BLaER1 (cell line): ENCODE results near the gene SPC24.
A peak's percentile ranks its signal among the peaks of the same experiment; 100 is the strongest.
"Not testable (repeated sequence)": the region's sequence is repeated elsewhere in the genome, so short reads cannot be mapped to it uniquely, and the experiment has no call there.

ENCODE experiments used
- H3K27ac ChIP-seq: shearing (Covaris generic); formaldehyde crosslinking; 2 replicates; pipeline ENCODE4 v1.8.1; 2022
- H3K27me3 ChIP-seq: shearing (Covaris generic); formaldehyde crosslinking; 2 replicates; pipeline ENCODE4 v1.8.1; 2022
- H3K36me3 ChIP-seq: shearing (Covaris generic); formaldehyde crosslinking; 2 replicates; pipeline ENCODE4 v1.8.1; 2022
- H3K4me1 ChIP-seq: shearing (Covaris generic); formaldehyde crosslinking; 2 replicates; pipeline ENCODE4 v1.8.1; 2022
- H3K4me2 ChIP-seq: shearing (Covaris generic); formaldehyde crosslinking; 2 replicates; pipeline ENCODE4 v1.8.1; 2022
- H3K4me3 ChIP-seq: shearing (Covaris generic); formaldehyde crosslinking; 2 replicates; pipeline ENCODE4 v1.8.1; 2022
- H3K9ac ChIP-seq: shearing (Covaris generic); formaldehyde crosslinking; 2 replicates; pipeline ENCODE4 v1.8.1; 2022
- H3K9me3 ChIP-seq: shearing (Covaris generic); formaldehyde crosslinking; 2 replicates; pipeline ENCODE4 v1.8.1; 2022
- H4K20me1 ChIP-seq: shearing (Covaris generic); formaldehyde crosslinking; 2 replicates; pipeline ENCODE4 v1.8.1; 2022
- Cebpa-rat ChIP-seq: shearing (Covaris generic); IDR thresholded peaks from 2 replicates; pipeline ENCODE4 v1.8.1; 2022

SPC24 gene

GRCh38 chr19:11152318-11153062, 3.1 kb downstream of the SPC24 start:
- H3K36me3 ChIP-seq, result peaks cover 50% of the 10 kb centered on the region

GRCh38 chr19:11151181-11151580, 4.4 kb downstream of the SPC24 start:
- no peak for TF ChIP-seq Cebpa-rat
- H3K9ac ChIP-seq, result no peak overlapping the region
- 0 out of 2 replicates have a peak, but pooled peaks cover 14% of the 10 kb centered on the region for H4K20me1 ChIP-seq
- no peak overlapping the region for H3K27ac ChIP-seq
- peaks cover 27% of the 10 kb centered on the region for H3K4me1 ChIP-seq
- H3K9me3 ChIP-seq, result no peaks in the 10 kb centered on the region
- H3K27me3 ChIP-seq, result no peaks in the 10 kb centered on the region
- no peak overlapping the region for H3K4me3 ChIP-seq
- H3K36me3 ChIP-seq, result peaks cover 61% of the 10 kb centered on the region
- no peak overlapping the region for H3K4me2 ChIP-seq

More at GRCh38 chr19:11152318-11153062, 3.1 kb downstream of the SPC24 start:
- H3K27ac ChIP-seq, result no peak overlapping the region
- no peak for TF ChIP-seq Cebpa-rat
- no peak overlapping the region for H3K4me2 ChIP-seq
- no peak overlapping the region for H3K4me3 ChIP-seq
- H3K4me1 ChIP-seq, result peaks cover 31% of the 10 kb centered on the region
- H3K27me3 ChIP-seq, result no peaks in the 10 kb centered on the region
- H4K20me1 ChIP-seq, result 0 out of 2 replicates have a peak, but pooled peaks cover 9% of the 10 kb centered on the region
- H3K9ac ChIP-seq, result no peak overlapping the region; the same call in 1 of the 2 replicates
- no peaks in the 10 kb centered on the region for H3K9me3 ChIP-seq

GRCh38 chr19:11148001-11148400, 7.6 kb downstream of the SPC24 start:
- H3K4me1 ChIP-seq, result peaks cover 33% of the 10 kb centered on the region
- H3K4me2 ChIP-seq, result no peak overlapping the region
- no peak overlapping the region for H3K9ac ChIP-seq
- no peak overlapping the region for H3K4me3 ChIP-seq
- peaks cover 11% of the 10 kb centered on the region for H3K9me3 ChIP-seq
- peaks cover 80% of the 10 kb centered on the region for H3K36me3 ChIP-seq
- H3K27me3 ChIP-seq, result no peaks in the 10 kb centered on the region
- no peak for TF ChIP-seq Cebpa-rat
- H4K20me1 ChIP-seq, result peaks cover 23% of the 10 kb centered on the region; the same call in 1 of the 2 replicates
- H3K27ac ChIP-seq, result no peak overlapping the region

GRCh38 chr19:11145536-11145924, 10.1 kb downstream of the SPC24 start:
- Histone ChIP-seq H3K9ac (no peak overlapping the region), H3K4me1 (peaks cover 51% of the 10 kb centered on the region), H3K27me3 (no peaks in the 10 kb centered on the region), H4K20me1 (peaks cover 27% of the 10 kb centered on the region; the same call in 1 of the 2 replicates), H3K4me2 (no peak overlapping the region), H3K27ac (no peak overlapping the region), H3K9me3 (peaks cover 11% of the 10 kb centered on the region), H3K4me3 (no peak overlapping the region), H3K36me3 (peaks cover 62% of the 10 kb centered on the region)
- TF ChIP-seq Cebpa-rat, result no peak

- Histone ChIP-seq H3K9ac (peak overlapping the region; percentile 77), H3K4me3 (peak overlapping the region; percentile 23; the same call in 1 of the 2 replicates), H3K9me3 (peaks cover 11% of the 10 kb centered on the region), H3K4me2 (peak overlapping the region; percentile 86), H3K36me3 (peaks cover 34% of the 10 kb centered on the region), H4K20me1 (peaks cover 19% of the 10 kb centered on the region; the same call in 1 of the 2 replicates), H3K4me1 (peaks cover 76% of the 10 kb centered on the region), H3K27me3 (no peaks in the 10 kb centered on the region), H3K27ac (peak overlapping the region; percentile 76)
- TF ChIP-seq Cebpa-rat, result no peak
Observed at GRCh38 chr19:11142528-11143171, 12.9 kb downstream of the SPC24 start.

GRCh38 chr19:11141937-11142527, 13.6 kb downstream of the SPC24 start:
- H3K27me3 ChIP-seq, result no peaks in the 10 kb centered on the region
- H3K4me2 ChIP-seq, result peak overlapping the region; percentile 45
- H3K4me3 ChIP-seq, result no peak overlapping the region
- peaks cover 13% of the 10 kb centered on the region; the same call in 1 of the 2 replicates for H4K20me1 ChIP-seq
- TF ChIP-seq Cebpa-rat, result no peak
- H3K27ac ChIP-seq, result peak overlapping the region; percentile 46
- peaks cover 82% of the 10 kb centered on the region for H3K4me1 ChIP-seq
- no peak overlapping the region for H3K9ac ChIP-seq
- peaks cover 27% of the 10 kb centered on the region for H3K36me3 ChIP-seq
- peaks cover 11% of the 10 kb centered on the region for H3K9me3 ChIP-seq

- Histone ChIP-seq H3K36me3 (peaks cover 17% of the 10 kb centered on the region), H4K20me1 (peaks cover 12% of the 10 kb centered on the region; the same call in 1 of the 2 replicates), H3K4me1 (peaks cover 94% of the 10 kb centered on the region), H3K27ac (no peak overlapping the region), H3K27me3 (no peaks in the 10 kb centered on the region), H3K4me3 (no peak overlapping the region), H3K9ac (no peak overlapping the region), H3K9me3 (peaks cover 9% of the 10 kb centered on the region), H3K4me2 (peak overlapping the region; percentile 87; the same call in 1 of the 2 replicates)
- TF ChIP-seq Cebpa-rat, result no peak
Observed at GRCh38 chr19:11140896-11141295, 14.7 kb downstream of the SPC24 start.

- H3K9me3 ChIP-seq, H3K9ac ChIP-seq, H3K4me3 ChIP-seq, H3K27me3 ChIP-seq, H3K36me3 ChIP-seq: not testable (repeated sequence)
- Histone ChIP-seq H4K20me1 (peaks cover 12% of the 10 kb centered on the region; the same call in 1 of the 2 replicates), H3K4me2 (peak overlapping the region; percentile 87), H3K4me1 (peaks cover 94% of the 10 kb centered on the region), H3K27ac (peak overlapping the region; percentile 38; the same call in 1 of the 2 replicates)
Observed at GRCh38 chr19:11140023-11140538, 15.5 kb downstream of the SPC24 start.

- Histone ChIP-seq H3K9me3 (peaks cover 3% of the 10 kb centered on the region; the same call in 1 of the 2 replicates), H3K4me1 (peaks cover 83% of the 10 kb centered on the region), H3K9ac (no peak overlapping the region), H4K20me1 (peaks cover 14% of the 10 kb centered on the region), H3K27ac (peak overlapping the region; percentile 53; the same call in 1 of the 2 replicates), H3K36me3 (peaks cover 10% of the 10 kb centered on the region; the same call in 1 of the 2 replicates), H3K27me3 (no peaks in the 10 kb centered on the region), H3K4me3 (no peak overlapping the region), H3K4me2 (peak overlapping the region; percentile 87)
- TF ChIP-seq Cebpa-rat, result no peak
Observed at GRCh38 chr19:11138601-11139300, 16.8 kb downstream of the SPC24 start.
